NB4 (cell line): Measurements from ENCODE around the gene STH.

Experiments used
- POLR2A ChIP-seq: IDR thresholded peaks from 2 replicates; pipeline ENCODE4 v1.6.1; 2011; ENCODE audit warnings: mild to moderate bottlenecking; ENCODE audit not compliant: insufficient read length; ENCODE audit errors: extremely low read depth
- TF ChIP-seq, protein P1 (sequence below): IDR thresholded peaks from one replicate; pipeline ENCODE4 v1.5.1; 2012; ENCODE audit warnings: low read depth, low read length
- TF ChIP-seq, protein P2 (sequence below): IDR thresholded peaks from 2 replicates; pipeline ENCODE4 v1.6.1; 2011; ENCODE audit warnings: low read depth, low read length

DNA sequence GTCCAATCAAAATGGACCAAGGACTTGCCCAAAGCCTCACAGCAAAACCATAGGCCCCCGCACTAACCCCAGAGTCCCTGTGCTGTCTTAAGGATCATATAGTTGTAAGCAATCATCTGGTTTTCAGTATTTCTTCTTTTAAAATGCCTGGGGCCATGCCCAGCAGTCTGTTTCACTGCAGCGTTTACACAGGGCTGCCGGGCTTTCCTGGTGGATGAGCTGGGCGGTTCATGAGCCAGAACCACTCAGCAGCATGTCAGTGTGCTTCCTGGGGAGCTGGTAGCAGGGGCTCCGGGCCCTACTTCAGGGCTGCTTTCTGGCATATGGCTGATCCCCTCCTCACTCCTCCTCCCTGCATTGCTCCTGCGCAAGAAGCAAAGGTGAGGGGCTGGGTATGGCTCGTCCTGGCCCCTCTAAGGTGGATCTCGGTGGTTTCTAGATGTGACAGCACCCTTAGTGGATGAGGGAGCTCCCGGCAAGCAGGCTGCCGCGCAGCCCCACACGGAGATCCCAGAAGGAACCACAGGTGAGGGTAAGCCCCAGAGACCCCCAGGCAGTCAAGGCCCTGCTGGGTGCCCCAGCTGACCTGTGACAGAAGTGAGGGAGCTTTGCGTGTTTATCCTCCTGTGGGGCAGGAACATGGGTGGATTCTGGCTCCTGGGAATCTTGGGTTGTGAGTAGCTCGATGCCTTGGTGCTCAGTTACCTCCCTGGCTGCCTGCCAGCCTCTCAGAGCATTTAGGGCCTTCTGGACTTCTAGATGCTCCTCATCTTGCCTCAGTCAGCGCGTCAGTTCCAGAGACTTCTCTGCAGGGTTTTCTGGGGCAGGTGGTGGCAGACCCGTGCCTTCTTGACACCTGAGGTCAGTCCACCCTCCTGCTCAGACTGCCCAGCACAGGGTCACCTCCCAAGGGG, 24.8 kb upstream of the STH start:
- TF ChIP-seq, protein P1, sequence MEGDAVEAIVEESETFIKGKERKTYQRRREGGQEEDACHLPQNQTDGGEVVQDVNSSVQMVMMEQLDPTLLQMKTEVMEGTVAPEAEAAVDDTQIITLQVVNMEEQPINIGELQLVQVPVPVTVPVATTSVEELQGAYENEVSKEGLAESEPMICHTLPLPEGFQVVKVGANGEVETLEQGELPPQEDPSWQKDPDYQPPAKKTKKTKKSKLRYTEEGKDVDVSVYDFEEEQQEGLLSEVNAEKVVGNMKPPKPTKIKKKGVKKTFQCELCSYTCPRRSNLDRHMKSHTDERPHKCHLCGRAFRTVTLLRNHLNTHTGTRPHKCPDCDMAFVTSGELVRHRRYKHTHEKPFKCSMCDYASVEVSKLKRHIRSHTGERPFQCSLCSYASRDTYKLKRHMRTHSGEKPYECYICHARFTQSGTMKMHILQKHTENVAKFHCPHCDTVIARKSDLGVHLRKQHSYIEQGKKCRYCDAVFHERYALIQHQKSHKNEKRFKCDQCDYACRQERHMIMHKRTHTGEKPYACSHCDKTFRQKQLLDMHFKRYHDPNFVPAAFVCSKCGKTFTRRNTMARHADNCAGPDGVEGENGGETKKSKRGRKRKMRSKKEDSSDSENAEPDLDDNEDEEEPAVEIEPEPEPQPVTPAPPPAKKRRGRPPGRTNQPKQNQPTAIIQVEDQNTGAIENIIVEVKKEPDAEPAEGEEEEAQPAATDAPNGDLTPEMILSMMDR: no peak
- TF ChIP-seq, protein P2, sequence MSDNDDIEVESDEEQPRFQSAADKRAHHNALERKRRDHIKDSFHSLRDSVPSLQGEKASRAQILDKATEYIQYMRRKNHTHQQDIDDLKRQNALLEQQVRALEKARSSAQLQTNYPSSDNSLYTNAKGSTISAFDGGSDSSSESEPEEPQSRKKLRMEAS: no peak
- TF ChIP-seq POLR2A: no peak
